Activated naive CD8-positive, alpha-beta T cell treated with anti-CD3 and anti-CD28 coated beads for 36 hours (primary cell): ENCODE data around the gene NFIA. TPM values are rescaled to one million over a fixed set of nuclear protein-coding genes. Genes with fewer than 3 reads are reported as not detected.

Experiments used
- DNase-seq: peaks from one replicate; pipeline ENCODE4 v3.0.0; 2021
- H3K27ac Mint-ChIP-seq: one replicate; pipeline ENCODE4 v1.8.0; 2022; ENCODE audit warnings: mild to moderate bottlenecking, moderate library complexity, mixed read lengths
- H3K27me3 Mint-ChIP-seq: one replicate; pipeline ENCODE4 v1.8.0; 2022; ENCODE audit warnings: mild to moderate bottlenecking, mixed read lengths
- H3K36me3 Mint-ChIP-seq: one replicate; pipeline ENCODE4 v1.8.0; 2021; ENCODE audit warnings: mild to moderate bottlenecking, mixed read lengths
- H3K4me1 Mint-ChIP-seq: one replicate; pipeline ENCODE4 v1.8.0; 2021; ENCODE audit warnings: mixed read lengths
- H3K4me3 Mint-ChIP-seq: one replicate; pipeline ENCODE4 v1.8.0; 2022; ENCODE audit warnings: mild to moderate bottlenecking, moderate library complexity, mixed read lengths
- H3K9me3 Mint-ChIP-seq: one replicate; pipeline ENCODE4 v1.8.0; 2022; ENCODE audit warnings: mixed read lengths
- total RNA-seq, 2 experiments: library from RNA; stranded (reverse); gene quantifications; one replicate each; pipeline ENCODE4 v1.2.3, GENCODE V29; 2021

NFIA gene
- total RNA-seq, 2 experiments from 2014 or later = 1.3 to 1.7 TPM

- Mint-ChIP-seq H3K4me3 (no peak overlapping the region), H3K4me1 (no peaks in the 10 kb centered on the region), H3K27me3 (no peaks in the 10 kb centered on the region), H3K9me3 (no peaks in the 10 kb centered on the region), H3K36me3 (no peaks in the 10 kb centered on the region), H3K27ac (no peak overlapping the region)
- DNase-seq = no peak
These were observed 324.1 kb downstream of the NFIA start for GRCh38 chr1:61406467-61406866.

- peaks cover 2% of the 10 kb centered on the region for H3K36me3 Mint-ChIP-seq
- H3K4me3 Mint-ChIP-seq = no peak overlapping the region
- H3K27me3 Mint-ChIP-seq = no peaks in the 10 kb centered on the region
- no peak overlapping the region for H3K27ac Mint-ChIP-seq
- no peaks in the 10 kb centered on the region for H3K9me3 Mint-ChIP-seq
- H3K4me1 Mint-ChIP-seq = no peaks in the 10 kb centered on the region
- DNase-seq = no peak
These were observed 330.2 kb downstream of the NFIA start for GRCh38 chr1:61412601-61413000.

GRCh38 chr1:61419196-61419595, 336.8 kb downstream of the NFIA start:
- no peak overlapping the region for H3K27ac Mint-ChIP-seq
- H3K4me3 Mint-ChIP-seq = no peak overlapping the region
- no peaks in the 10 kb centered on the region for H3K4me1 Mint-ChIP-seq
- no peak for DNase-seq
- H3K9me3 Mint-ChIP-seq = no peaks in the 10 kb centered on the region
- H3K36me3 Mint-ChIP-seq = no peaks in the 10 kb centered on the region
- H3K27me3 Mint-ChIP-seq = no peaks in the 10 kb centered on the region

GRCh38 chr1:61419657-61420056, 337.3 kb downstream of the NFIA start:
- H3K27ac Mint-ChIP-seq = no peak overlapping the region
- H3K36me3 Mint-ChIP-seq = no peaks in the 10 kb centered on the region
- no peak overlapping the region for H3K4me3 Mint-ChIP-seq
- H3K4me1 Mint-ChIP-seq = peaks cover 1% of the 10 kb centered on the region
- H3K27me3 Mint-ChIP-seq = no peaks in the 10 kb centered on the region
- no peaks in the 10 kb centered on the region for H3K9me3 Mint-ChIP-seq
- no peak for DNase-seq

GRCh38 chr1:61420243-61420642, 337.9 kb downstream of the NFIA start:
- DNase-seq = no peak
- no peaks in the 10 kb centered on the region for H3K9me3 Mint-ChIP-seq
- no peaks in the 10 kb centered on the region for H3K36me3 Mint-ChIP-seq
- H3K4me3 Mint-ChIP-seq = no peak overlapping the region
- H3K4me1 Mint-ChIP-seq = peaks cover 1% of the 10 kb centered on the region
- no peaks in the 10 kb centered on the region for H3K27me3 Mint-ChIP-seq
- H3K27ac Mint-ChIP-seq = no peak overlapping the region

- DNase-seq = no peak
- H3K9me3 Mint-ChIP-seq = no peaks in the 10 kb centered on the region
- H3K36me3 Mint-ChIP-seq = no peaks in the 10 kb centered on the region
- no peaks in the 10 kb centered on the region for H3K27me3 Mint-ChIP-seq
- H3K4me1 Mint-ChIP-seq = peaks cover 1% of the 10 kb centered on the region
- H3K4me3 Mint-ChIP-seq = no peak overlapping the region
- no peak overlapping the region for H3K27ac Mint-ChIP-seq
These were observed 338.8 kb downstream of the NFIA start for GRCh38 chr1:61420909-61421835.

- DNase-seq = no peak
- no peak overlapping the region for H3K4me3 Mint-ChIP-seq
- peaks cover 1% of the 10 kb centered on the region for H3K4me1 Mint-ChIP-seq
- H3K27me3 Mint-ChIP-seq = no peaks in the 10 kb centered on the region
- H3K9me3 Mint-ChIP-seq = no peaks in the 10 kb centered on the region
- no peak overlapping the region for H3K27ac Mint-ChIP-seq
- no peaks in the 10 kb centered on the region for H3K36me3 Mint-ChIP-seq
These were observed 341.3 kb downstream of the NFIA start for GRCh38 chr1:61423643-61424042.

GRCh38 chr1:61424382-61424781, 342.0 kb downstream of the NFIA start:
- DNase-seq = no peak
- Mint-ChIP-seq H3K4me1 (peaks cover 1% of the 10 kb centered on the region), H3K4me3 (no peak overlapping the region), H3K27me3 (no peaks in the 10 kb centered on the region), H3K27ac (no peak overlapping the region), H3K36me3 (no peaks in the 10 kb centered on the region), H3K9me3 (no peaks in the 10 kb centered on the region)

GRCh38 chr1:61425040-61425439, 342.7 kb downstream of the NFIA start:
- Mint-ChIP-seq H3K36me3 (no peaks in the 10 kb centered on the region), H3K27me3 (no peaks in the 10 kb centered on the region), H3K4me1 (peaks cover 1% of the 10 kb centered on the region), H3K4me3 (no peak overlapping the region), H3K9me3 (no peaks in the 10 kb centered on the region), H3K27ac (no peak overlapping the region)
- DNase-seq = no peak

- Mint-ChIP-seq H3K27me3 (no peaks in the 10 kb centered on the region), H3K36me3 (no peaks in the 10 kb centered on the region), H3K9me3 (no peaks in the 10 kb centered on the region), H3K27ac (no peak overlapping the region), H3K4me1 (peaks cover 1% of the 10 kb centered on the region), H3K4me3 (no peak overlapping the region)
- DNase-seq = no peak
These were observed 343.9 kb downstream of the NFIA start for GRCh38 chr1:61426254-61426653.

- Mint-ChIP-seq H3K4me1 (peaks cover 1% of the 10 kb centered on the region), H3K27ac (no peak overlapping the region), H3K36me3 (no peaks in the 10 kb centered on the region), H3K4me3 (no peak overlapping the region), H3K9me3 (no peaks in the 10 kb centered on the region), H3K27me3 (no peaks in the 10 kb centered on the region)
- DNase-seq = no peak
These were observed 344.5 kb downstream of the NFIA start for GRCh38 chr1:61426885-61427284.

GRCh38 chr1:61427510-61427909, 345.1 kb downstream of the NFIA start:
- DNase-seq = no peak
- peaks cover 1% of the 10 kb centered on the region for H3K4me1 Mint-ChIP-seq
- no peaks in the 10 kb centered on the region for H3K27me3 Mint-ChIP-seq
- no peak overlapping the region for H3K4me3 Mint-ChIP-seq
- no peaks in the 10 kb centered on the region for H3K9me3 Mint-ChIP-seq
- H3K27ac Mint-ChIP-seq = no peak overlapping the region
- H3K36me3 Mint-ChIP-seq = no peaks in the 10 kb centered on the region

- H3K4me3 Mint-ChIP-seq = no peak overlapping the region
- no peak for DNase-seq
- H3K9me3 Mint-ChIP-seq = no peaks in the 10 kb centered on the region
- no peaks in the 10 kb centered on the region for H3K27me3 Mint-ChIP-seq
- H3K36me3 Mint-ChIP-seq = no peaks in the 10 kb centered on the region
- H3K27ac Mint-ChIP-seq = no peak overlapping the region
- peaks cover 1% of the 10 kb centered on the region for H3K4me1 Mint-ChIP-seq
These were observed 345.8 kb downstream of the NFIA start for GRCh38 chr1:61428146-61428545.

- Mint-ChIP-seq H3K27me3 (no peaks in the 10 kb centered on the region), H3K9me3 (no peaks in the 10 kb centered on the region), H3K4me1 (peaks cover 1% of the 10 kb centered on the region), H3K4me3 (no peak overlapping the region), H3K27ac (no peak overlapping the region), H3K36me3 (no peaks in the 10 kb centered on the region)
- DNase-seq = no peak
These were observed 350.4 kb downstream of the NFIA start for GRCh38 chr1:61432616-61433388.

- Mint-ChIP-seq H3K27me3 (no peaks in the 10 kb centered on the region), H3K36me3 (no peaks in the 10 kb centered on the region), H3K4me1 (peaks cover 1% of the 10 kb centered on the region), H3K27ac (no peak overlapping the region), H3K4me3 (no peak overlapping the region), H3K9me3 (no peaks in the 10 kb centered on the region)
- DNase-seq = no peak
These were observed 351.3 kb downstream of the NFIA start for GRCh38 chr1:61433646-61434045.
